GM19328 (cell line): ENCODE data around the gene TRPT1.

ENCODE experiments used
- ATAC-seq: cut with Tn5 transposase; IDR thresholded peaks from one replicate; pipeline ENCODE4 v1.9.1; 2021; ENCODE audit warnings: mild to moderate bottlenecking, moderate library complexity; ENCODE audit not compliant: unreplicated experiment

TRPT1 gene

DNA sequence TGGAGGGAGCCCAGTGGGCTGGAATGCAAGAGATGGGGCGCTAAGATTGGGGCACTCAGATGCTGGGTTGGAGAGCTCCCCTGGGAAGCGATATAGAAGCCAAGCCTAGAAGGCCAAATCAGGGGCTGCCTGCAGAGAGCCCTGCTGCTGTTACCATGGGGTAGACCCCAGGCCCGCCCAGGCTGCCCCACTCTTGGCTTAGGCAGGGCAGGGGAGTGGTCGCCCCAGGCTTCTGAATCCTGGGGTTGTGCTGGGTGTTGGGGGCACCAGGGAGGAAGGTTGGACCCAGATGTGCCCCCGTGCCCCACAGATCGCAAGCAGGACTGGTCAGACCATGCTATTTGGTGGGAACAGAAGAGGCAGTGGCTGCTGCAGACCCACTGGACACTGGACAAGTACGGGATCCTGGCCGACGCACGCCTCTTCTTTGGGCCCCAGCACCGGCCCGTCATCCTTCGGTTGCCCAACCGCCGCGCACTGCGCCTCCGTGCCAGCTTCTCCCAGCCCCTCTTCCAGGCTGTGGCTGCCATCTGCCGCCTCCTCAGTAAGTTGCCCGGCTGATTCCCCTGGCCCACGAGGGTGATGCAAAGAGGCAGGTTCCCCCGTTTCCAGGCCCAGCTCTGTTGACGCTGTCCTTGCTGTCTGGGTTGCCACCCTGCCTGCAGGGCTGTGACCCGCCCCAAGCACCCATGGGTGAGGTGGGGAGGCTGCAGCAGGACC is 15.5 kb downstream of the TRPT1 start:
- no peak for ATAC-seq

DNA sequence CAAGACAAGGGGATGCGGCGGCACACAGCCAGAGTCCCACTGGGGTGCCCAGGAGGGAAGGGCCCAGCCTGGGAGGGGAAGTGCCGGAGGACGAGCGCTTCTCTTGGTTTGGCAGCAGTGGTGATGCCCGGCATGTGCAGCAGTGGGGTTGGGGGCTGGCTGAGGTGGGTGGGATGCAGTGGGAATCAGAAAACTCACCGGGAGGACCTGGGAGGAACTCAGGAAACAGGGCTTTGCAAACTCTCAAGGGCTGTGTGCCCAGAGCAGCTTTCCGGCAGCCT is 16.5 kb downstream of the TRPT1 start:
- no peak for ATAC-seq

DNA sequence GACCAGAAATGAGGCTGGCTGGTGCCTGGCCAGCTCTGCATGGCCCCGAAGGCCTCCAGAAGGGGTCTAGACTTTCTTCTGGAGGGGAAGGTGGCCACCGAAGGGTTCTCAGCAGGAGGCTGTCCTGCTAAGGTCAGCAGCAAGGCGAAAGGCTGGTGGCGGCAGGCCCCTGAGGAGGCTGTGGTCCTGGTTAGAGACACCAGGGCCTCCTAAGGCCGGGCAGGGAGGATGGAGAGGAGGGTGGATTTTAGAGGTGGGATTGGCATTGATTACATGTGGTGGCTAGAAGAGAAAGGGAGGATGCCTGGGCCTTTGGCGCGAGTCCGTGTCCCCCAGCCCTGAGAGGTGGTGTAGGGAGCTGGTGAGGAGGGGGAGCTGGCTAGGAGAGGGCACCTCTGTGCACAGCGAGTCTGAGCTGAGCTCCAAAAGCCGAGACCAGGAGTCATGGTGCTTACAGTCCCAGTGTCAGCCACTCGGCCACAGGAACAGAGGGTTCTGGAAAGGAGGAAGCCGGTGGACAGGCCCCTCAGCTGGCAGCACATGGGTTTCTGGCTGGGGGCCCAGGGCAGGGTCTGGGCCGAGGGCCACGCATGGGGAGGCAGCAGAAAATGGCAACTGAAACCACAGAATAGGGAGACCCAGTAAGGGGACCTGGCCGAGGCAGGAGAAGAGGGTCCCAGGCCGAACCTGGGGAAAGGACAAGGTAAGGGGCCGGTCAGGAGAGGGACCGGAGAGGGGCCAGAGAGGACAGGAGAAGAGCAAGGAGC is 17.0 kb downstream of the TRPT1 start:
- ATAC-seq: no peak

DNA sequence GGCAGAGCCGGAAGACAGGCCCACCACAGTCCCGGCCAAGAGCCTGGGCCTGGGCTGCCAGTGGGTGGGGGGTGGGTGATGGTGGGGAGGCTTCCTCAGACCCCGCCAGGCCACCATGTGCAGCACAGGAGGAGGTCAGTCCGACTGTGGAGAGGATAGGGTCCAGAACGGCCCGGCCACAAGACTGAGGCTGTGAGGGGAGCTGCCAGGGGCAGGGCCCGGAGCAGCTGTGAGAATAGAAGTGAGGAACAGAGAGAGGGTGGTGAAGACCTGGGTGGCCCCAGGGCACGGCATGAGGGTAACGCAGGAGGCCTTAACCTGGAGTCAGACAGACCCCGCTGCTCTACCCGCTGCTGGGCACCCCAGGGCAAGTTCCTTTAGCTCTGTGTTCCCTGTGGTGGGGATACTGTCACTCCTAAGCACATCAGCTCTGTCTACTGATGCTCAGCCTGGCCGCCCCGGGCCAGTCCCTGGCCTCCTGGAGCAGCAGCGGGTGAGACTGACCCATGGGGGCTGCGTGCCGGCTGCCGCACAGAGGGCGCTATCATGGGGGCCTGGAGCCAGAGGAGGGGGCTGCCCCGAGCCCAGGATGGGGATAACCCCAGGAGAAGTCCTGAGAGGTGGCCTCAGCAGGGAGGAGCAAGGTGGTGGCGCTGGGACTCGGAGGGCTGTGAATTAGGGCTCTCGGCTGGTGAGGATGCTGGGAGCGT is 17.7 kb downstream of the TRPT1 start:
- ATAC-seq: no peak

GRCh38 chr11:64207256-64208085 is 18.5 kb downstream of the TRPT1 start:
- ATAC-seq: peak; percentile 56

- no peak for ATAC-seq
Observed at GRCh38 chr11:64206457-64207255, 19.3 kb downstream of the TRPT1 start, which contains the start of gene FERMT3. TSS of gene FERMT3 (plus strand) at chr11:64206721. CDS start at chr11:64207365, 644 bp downstream.

- ATAC-seq: no peak
Observed at GRCh38 chr11:64204464-64204989, 21.5 kb downstream of the TRPT1 start.

GRCh38 chr11:64204080-64204440 is 21.9 kb downstream of the TRPT1 start:
- no peak for ATAC-seq

DNA sequence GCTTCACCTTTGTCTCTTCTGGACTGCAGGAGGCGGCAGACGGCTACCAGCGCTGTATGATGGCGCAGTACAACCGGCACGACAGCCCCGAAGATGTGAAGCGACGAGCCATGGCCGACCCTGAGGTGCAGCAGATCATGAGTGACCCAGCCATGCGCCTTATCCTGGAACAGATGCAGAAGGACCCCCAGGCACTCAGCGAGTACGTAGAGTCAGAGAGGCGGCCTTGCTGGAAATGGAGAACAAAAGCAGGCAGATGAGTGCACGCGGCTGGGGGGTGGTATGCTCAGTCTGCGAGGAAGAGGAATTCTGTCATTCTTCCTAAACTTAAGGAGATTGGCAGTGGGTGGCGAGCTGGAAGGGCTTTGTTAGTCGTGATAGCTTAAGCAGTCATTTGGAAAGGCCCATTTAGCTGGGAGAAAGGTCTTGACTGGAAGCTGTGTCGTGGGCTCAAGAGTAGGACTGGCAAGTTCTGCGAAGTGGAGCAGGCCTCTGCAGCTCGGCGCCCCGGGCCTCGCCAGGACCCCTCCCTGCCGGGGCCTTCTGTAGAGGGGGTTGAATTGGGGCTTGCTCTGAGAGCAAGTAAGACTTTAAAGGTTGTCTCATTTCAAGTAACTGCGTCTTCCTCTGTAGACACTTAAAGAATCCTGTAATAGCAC is 22.4 kb downstream of the TRPT1 start:
- ATAC-seq: no peak

DNA sequence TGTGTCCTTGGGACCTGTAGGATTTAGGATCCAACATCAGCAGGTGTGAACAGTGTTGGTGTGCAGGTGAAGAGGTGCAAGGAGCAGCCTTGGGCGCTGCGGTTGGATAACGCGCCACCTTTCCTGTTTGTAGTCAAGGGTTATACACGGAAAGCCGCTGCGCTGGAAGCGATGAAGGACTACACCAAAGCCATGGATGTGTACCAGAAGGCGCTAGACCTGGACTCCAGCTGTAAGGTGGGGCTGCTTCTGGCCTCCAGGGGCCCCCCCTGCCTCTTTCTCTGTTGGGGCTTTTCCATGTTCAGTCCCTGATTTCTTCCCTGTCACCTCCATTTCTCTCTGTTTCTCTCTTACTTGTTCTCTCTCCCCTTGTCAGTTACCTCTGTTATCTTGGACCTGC is 23.0 kb downstream of the TRPT1 start:
- no peak for ATAC-seq

GRCh38 chr11:64201543-64201942 is 24.4 kb downstream of the TRPT1 start:
- ATAC-seq: no peak

DNA sequence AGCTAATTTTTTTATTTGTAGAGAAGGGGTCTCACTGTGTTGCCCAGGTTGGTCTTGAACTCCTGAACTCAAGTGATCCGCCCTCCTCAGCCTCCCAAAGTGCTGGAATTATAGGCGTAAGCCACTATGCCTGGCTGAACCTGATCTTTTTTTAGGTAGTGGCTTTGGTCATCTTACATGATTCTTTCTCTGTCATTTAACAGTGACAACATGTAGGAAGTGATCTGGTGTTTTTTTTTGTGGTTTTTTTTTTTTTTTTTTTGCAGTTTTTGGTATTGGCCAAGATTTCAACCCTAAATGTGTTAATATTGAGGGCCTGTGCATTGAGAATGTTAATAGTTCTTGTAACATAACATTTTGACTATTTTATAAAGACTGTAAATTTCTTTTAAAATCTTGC is 27.5 kb downstream of the TRPT1 start:
- no peak for ATAC-seq

GRCh38 chr11:64196626-64197025 is 29.4 kb downstream of the TRPT1 start:
- ATAC-seq: no peak

- ATAC-seq: no peak
Observed at GRCh38 chr11:64192434-64192833, 33.6 kb downstream of the TRPT1 start.

GRCh38 chr11:64186492-64187165 is 39.4 kb downstream of the TRPT1 start:
- ATAC-seq: no peak

DNA sequence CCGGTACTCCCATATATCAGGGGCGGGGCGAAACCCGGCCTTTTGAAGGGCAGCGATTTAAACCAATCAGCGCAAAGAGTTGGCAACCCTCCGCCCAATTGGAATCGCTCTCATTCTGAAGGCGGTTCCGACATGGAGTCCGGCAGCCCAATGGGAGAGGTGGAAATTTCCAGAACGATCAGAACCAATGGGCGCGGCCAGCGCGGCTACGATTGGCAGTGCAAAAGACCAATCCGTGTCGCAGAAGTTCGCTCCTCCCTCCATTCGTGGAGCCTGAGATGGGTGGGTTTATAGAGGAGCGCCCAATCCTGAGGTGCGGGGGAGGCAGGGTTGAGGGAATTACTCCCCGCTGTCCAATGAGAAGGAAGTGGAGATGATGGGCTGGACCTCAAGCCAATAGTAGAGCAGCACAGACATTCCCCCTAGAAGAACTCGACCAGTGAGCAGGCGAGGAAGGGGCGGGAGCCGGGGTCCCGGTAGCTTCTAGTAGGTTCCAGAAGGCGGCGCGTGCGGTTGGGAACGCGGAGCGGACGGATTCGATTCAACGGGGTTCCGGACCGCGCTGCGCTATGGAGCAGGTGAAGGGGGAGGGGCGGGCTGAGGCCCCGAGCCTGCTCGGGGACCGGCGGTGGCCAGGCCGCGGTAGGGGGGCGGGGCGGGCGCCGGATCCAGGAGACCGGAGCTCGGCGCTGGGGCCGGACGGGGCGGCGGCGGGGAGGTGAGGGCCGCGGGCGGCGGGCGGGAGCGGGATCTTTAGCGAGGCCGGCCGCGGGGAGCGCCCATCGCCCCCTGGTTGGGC is 40.1 kb downstream of the TRPT1 start, which contains the start of gene STIP1:
Gene STIP1 (plus strand): TSS at position 479 of the 799 bp plus-strand sequence. CDS start 91 bp downstream, at position 570.
- ATAC-seq: peak; percentile 81

DNA sequence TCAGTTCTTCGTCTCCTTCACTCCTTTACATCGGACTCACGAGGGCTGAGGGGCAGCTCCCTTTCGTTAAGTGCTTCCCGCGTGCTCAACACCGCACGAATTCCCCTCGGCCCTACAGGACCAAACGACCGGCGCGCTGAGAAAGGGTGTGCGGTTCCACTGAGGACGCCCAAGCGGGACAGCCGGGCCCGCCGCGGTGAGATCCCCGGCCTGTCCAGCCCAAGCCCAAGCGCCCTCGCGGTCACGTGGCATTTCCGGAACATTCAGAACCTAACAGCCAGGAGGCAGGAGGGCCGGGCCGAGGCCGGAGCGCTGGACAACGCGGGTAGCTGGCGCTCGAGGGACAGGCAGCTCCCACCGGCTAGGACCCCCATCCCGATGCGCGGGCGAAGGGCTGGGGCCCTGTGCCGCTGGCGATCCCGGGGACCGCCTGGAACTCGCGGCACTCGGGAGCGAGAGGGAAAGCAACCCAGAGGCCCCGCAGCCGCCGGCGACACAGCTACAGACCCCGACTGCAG is 40.8 kb downstream of the TRPT1 start:
- ATAC-seq: peak; percentile 15

DNA sequence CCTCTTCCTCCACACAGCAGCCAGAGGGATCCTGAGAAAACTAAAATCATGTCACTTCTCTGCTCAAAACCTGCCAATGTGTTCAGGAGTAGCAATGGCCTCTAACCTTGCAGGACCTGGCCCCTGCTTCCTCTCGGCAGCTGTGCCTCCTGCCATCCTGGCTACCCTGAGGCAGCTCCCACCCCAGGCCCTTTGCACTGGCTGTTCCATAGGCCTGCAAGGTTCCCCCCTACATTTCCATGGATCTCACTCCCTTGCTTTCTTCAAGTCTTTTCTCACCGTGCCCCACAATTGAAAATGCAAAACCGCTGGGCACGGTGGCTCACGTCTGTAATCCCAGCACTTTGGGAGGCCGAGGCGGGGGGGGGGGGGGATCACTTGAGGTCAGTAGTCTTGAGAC is 42.1 kb downstream of the TRPT1 start:
- ATAC-seq: no peak
